GM04504 (cell line): ENCODE results near the gene SUB1.
"Not testable (repeated sequence)": the region's sequence is repeated elsewhere in the genome, so short reads cannot be mapped to it uniquely, and the experiment has no call there.

Experiments used
- DNase-seq: peaks from one replicate; pipeline ENCODE4 v3.0.0-alpha.2; 2012; ENCODE audit warnings: low read depth

SUB1 gene

GRCh38 chr5:32585446-32586275, at the start of gene SUB1:
Gene SUB1, plus strand, starts transcription at chr5:32585557. Its CDS starts 2,956 bp downstream, at chr5:32588513.
- peak; percentile 84 for DNase-seq

GRCh38 chr5:32536246-32536645, 49.1 kb upstream of the SUB1 start:
- no peak for DNase-seq

GRCh38 chr5:32537437-32538029, 47.8 kb upstream of the SUB1 start:
- DNase-seq = peak; percentile 55

GRCh38 chr5:32538031-32538547, 47.3 kb upstream of the SUB1 start:
- DNase-seq = no peak

GRCh38 chr5:32539981-32540845, 45.1 kb upstream of the SUB1 start:
- DNase-seq = no peak

GRCh38 chr5:32541241-32541640, 44.1 kb upstream of the SUB1 start:
- DNase-seq = no peak

- no peak for DNase-seq
Measured at GRCh38 chr5:32542216-32543059, 42.9 kb upstream of the SUB1 start.

- DNase-seq = no peak
Measured at GRCh38 chr5:32543291-32543690, 42.1 kb upstream of the SUB1 start.

- DNase-seq = no peak
Measured at GRCh38 chr5:32545102-32545800, 40.1 kb upstream of the SUB1 start.

GRCh38 chr5:32551194-32551593, 34.2 kb upstream of the SUB1 start:
- DNase-seq = no peak

GRCh38 chr5:32551865-32552264, 33.5 kb upstream of the SUB1 start:
- no peak for DNase-seq

GRCh38 chr5:32552491-32552890, 32.9 kb upstream of the SUB1 start:
- not testable (repeated sequence) for DNase-seq

- DNase-seq = no peak
Measured at GRCh38 chr5:32552936-32553335, 32.4 kb upstream of the SUB1 start.

GRCh38 chr5:32554181-32554780, 31.1 kb upstream of the SUB1 start:
- DNase-seq = not testable (repeated sequence)

GRCh38 chr5:32556543-32556942, 28.8 kb upstream of the SUB1 start:
- DNase-seq = not testable (repeated sequence)

- no peak for DNase-seq
Measured at GRCh38 chr5:32559411-32559810, 25.9 kb upstream of the SUB1 start.

- DNase-seq = no peak
Measured at GRCh38 chr5:32559921-32560320, 25.4 kb upstream of the SUB1 start.

- no peak for DNase-seq
Measured at GRCh38 chr5:32562056-32562455, 23.3 kb upstream of the SUB1 start.

GRCh38 chr5:32562843-32563242, 22.5 kb upstream of the SUB1 start:
- DNase-seq = no peak

- no peak for DNase-seq
Measured at GRCh38 chr5:32563614-32564013, 21.7 kb upstream of the SUB1 start.
